GM12878 (cell line): ENCODE results near the gene MRTFB. TPM values are rescaled to one million over a fixed set of nuclear protein-coding genes. Genes with fewer than 3 reads are reported as not detected.
A peak's percentile ranks its signal among the peaks of the same experiment; 100 is the strongest.

ENCODE experiments used
- ATAC-seq: fragments of 200-7000 bp; cut with Tn5 transposase; 3 replicates; pipeline ENCODE4 v1.9.1; 2020; ENCODE audit warnings: mild to moderate bottlenecking, moderate library complexity
- BruUV-seq: library from RNA; stranded (reverse); fragments of 400-500 nt; replicated peaks from 2 replicates; lab custom pipeline; 2021; lab: Mats Ljungman, UMichigan
- CTCF ChIA-PET: fragments of 300-600 bp; sonication (Branson Sonifier 250); formaldehyde crosslinking; extraction: SDS; loops from one replicate; lab custom pipeline; 2021; ENCODE audit warnings: inconsistent platforms; lab: Yijun Ruan, JAX
- POLR2A ChIA-PET: fragments of 350-600 bp; formaldehyde crosslinking; extraction: SDS; loops from one replicate; lab custom pipeline; 2021; ENCODE audit warnings: inconsistent platforms; lab: Charles Lee
- RAD21 ChIA-PET: fragments of 300-600 bp; sonication (Branson Sonifier 250); formaldehyde crosslinking; loops from one replicate; lab custom pipeline; 2023; ENCODE audit warnings: antibody characterized with exemption; ENCODE audit not compliant: unreplicated experiment; lab: Charles Lee
- SMC1A ChIA-PET: fragments of 300-600 bp; sonication (Branson Sonifier 250); formaldehyde crosslinking; loops from one replicate; lab custom pipeline; 2023; ENCODE audit not compliant: unreplicated experiment, uncharacterized antibody; lab: Charles Lee
- DNase-seq: peaks from one replicate; pipeline ENCODE4 v3.0.0-alpha.2; 2011; ENCODE audit warnings: low read depth, low spot score
- FAIRE-seq: peaks from 3 replicates; lab custom pipeline; 2011; peaks lifted over from hg19 to GRCh38; lab: Jason Lieb, UNC
- H2AFZ ChIP-seq: 2 replicates; pipeline ENCODE4 v1.6.0; 2011; ENCODE audit warnings: low read depth, low read length, control low read depth; ENCODE audit not compliant: control insufficient read depth
- H3K27ac ChIP-seq: 2 replicates; pipeline ENCODE4 v1.5.1; 2011; ENCODE audit warnings: control low read depth; ENCODE audit not compliant: control insufficient read depth, insufficient read depth
- H3K27me3 ChIP-seq, 2 experiments: replicated peaks in 1 of 2; 2 replicates each; pipeline versions ENCODE4 v1.6.0 to v1.6.1; 2011; ENCODE audit warnings: low read length in 1 of 2; ENCODE audit not compliant: control insufficient read depth in 2 of 2, insufficient read depth in 2 of 2
- H3K36me3 ChIP-seq, 2 experiments: 2 replicates each; pipeline ENCODE4 v1.5.1; 2011; ENCODE audit warnings: low read length in 1 of 2; ENCODE audit not compliant: control insufficient read depth in 2 of 2, insufficient read depth in 2 of 2
- H3K4me1 ChIP-seq: 2 replicates; pipeline ENCODE4 v1.6.1; 2011; ENCODE audit warnings: mild to moderate bottlenecking, low read length, moderate library complexity, mixed read lengths; ENCODE audit not compliant: control insufficient read depth, insufficient read depth
- H3K4me2 ChIP-seq: 2 replicates; pipeline ENCODE4 v1.6.0; 2011; ENCODE audit warnings: control low read depth; ENCODE audit not compliant: control insufficient read depth, insufficient read depth
- H3K4me3 ChIP-seq: fragments of 200-600 bp; sonication (generic); 2 replicates; pipeline ENCODE4 v1.5.1; 2016
- H3K79me2 ChIP-seq: 2 replicates; pipeline ENCODE4 v1.6.0; 2011; ENCODE audit warnings: low read length; ENCODE audit not compliant: control insufficient read depth, insufficient read depth
- H3K9ac ChIP-seq: 2 replicates; pipeline ENCODE4 v1.8.0; 2011; ENCODE audit warnings: low read length, control low read depth, mixed read lengths; ENCODE audit not compliant: control insufficient read depth, insufficient read depth
- H3K9me3 ChIP-seq: replicated peaks from 3 replicates; pipeline ENCODE4 v1.5.1; 2011; ENCODE audit warnings: mild to moderate bottlenecking, low read length; ENCODE audit not compliant: control insufficient read depth, insufficient read depth
- H4K20me1 ChIP-seq: 2 replicates; pipeline ENCODE4 v1.6.0; 2011; ENCODE audit not compliant: control insufficient read depth, insufficient read depth
- GABPA ChIP-seq: IDR thresholded peaks from 2 replicates; pipeline ENCODE4 v1.6.1; 2014; ENCODE audit warnings: antibody characterized with exemption, low read depth, mild to moderate bottlenecking, inconsistent platforms
- NFYB ChIP-seq: IDR thresholded peaks from 2 replicates; pipeline ENCODE4 v1.6.1; 2011; ENCODE audit warnings: low read depth, mild to moderate bottlenecking, low read length, improper control_type of control experiment, moderate library complexity; ENCODE audit not compliant: insufficient read depth
- WGBS: methylation state at CpG from one replicate; pipeline ENCODE4 v1.1.6; 2016; ENCODE audit warnings: low lambda C conversion rate; ENCODE audit not compliant: insufficient replicate concordance, insufficient coverage; ENCODE audit errors: missing lambda C conversion rate; 5-methylcytosine and 5-hydroxymethylcytosine counted together
- in situ Hi-C: fragments of 300-500 bp; cut with MboI; formaldehyde crosslinking; loops from 9 replicates; pipeline ENCODE4 v1.14.3; 2018; ENCODE audit warnings: mixed read lengths
- intact Hi-C: fragments of 100-400 bp; cut with micrococcal nuclease; formaldehyde crosslinking; loops from one replicate; pipeline ENCODE4 v1.14.2; 2022; ENCODE audit not compliant: unreplicated experiment
- polyA plus RNA-seq, 11 experiments: library from polyadenylated mRNA; depleted of rRNA in 4 of 11; unstranded in 6 of 11; stranded (reverse) in 5 of 11; fragments of >200 nt; fragmentation: Nextera tagmentation in 4 of 11; fragmentation: Illumina TruSeq in 1 of 11; extraction: Ambion mirVana in 4 of 11; extraction: Trizol in 1 of 11; gene quantifications; 1 replicate in 1 of 11; 2 replicates in 10 of 11; pipeline versions ENCODE4 v1.2.1 to v1.2.3, GENCODE V29; 2011 to 2016; ENCODE audit warnings: inconsistent platforms in 2 of 11, missing spikeins in 2 of 11, low read depth in 1 of 11
- total RNA-seq, 4 experiments: library from RNA; depleted of rRNA in 3 of 4; stranded (reverse); fragments of >200 nt in 3 of 4; fragmentation: Illumina TruSeq in 1 of 4; extraction: Trizol in 1 of 4; gene quantifications; 2 replicates each; pipeline versions ENCODE4 v1.2.1 to v1.2.3, GENCODE V29; 2013 to 2021

MRTFB gene
- total and polyA plus RNA-seq, 10 of the 15 experiments (the other 5 are each of a cell fraction or from before 2014, with no cell fraction given) = 2.1 to 14.3 (median 8.0) TPM

GRCh38 chr16:14102925-14103720 lies 32.0 kb downstream of the MRTFB start:
- no TSS peak for BruUV-seq
- Histone ChIP-seq H3K27me3 (no peaks in the 10 kb centered on the region), H3K27ac (no peak overlapping the region), H3K9ac (no peak overlapping the region), H3K79me2 (peaks cover 2% of the 10 kb centered on the region; the same call in 1 of the 2 replicates), H3K9me3 (no peaks in the 10 kb centered on the region), H4K20me1 (no peaks in the 10 kb centered on the region), H3K4me3 (no peak overlapping the region), H3K4me1 (peaks cover 23% of the 10 kb centered on the region), H3K4me2 (no peak overlapping the region), H2AFZ (no peak overlapping the region), H3K36me3 (no peaks in the 10 kb centered on the region)
- ChIA-PET POLR2A (no interaction called here), SMC1A (interaction anchor here (1.0 to 5.3 kb wide), 4 partner anchors 10 to 60 kb away, joined by 4 to 25 read pairs (median 9); no protein-coding TSS in a partner anchor), CTCF (interaction anchor here (1.3 to 1.8 kb wide), 2 partner anchors 179 to 183 kb away, joined by 4 to 5 read pairs; partner anchors contain the start of gene ERCC4), RAD21 (interaction anchor here (0.8 to 1.2 kb wide), 3 partner anchors 18 to 179 kb away, joined by 3 to 4 read pairs (median 3); no protein-coding TSS in a partner anchor)
- DNase-seq (no peak), ATAC-seq (no peak), FAIRE-seq (no peak)
- WGBS = 92% methylated on average over 2 of the region's 2 CpGs
- intact Hi-C loops = no loop called here
- in situ Hi-C loops = no loop called here
- no peak for TF ChIP-seq NFYB

- no peak for DNase-seq
- in situ Hi-C loops = no loop called here
- no peaks in the 10 kb centered on the region for H4K20me1 ChIP-seq
- POLR2A ChIA-PET = interaction anchor here (1.0 kb wide), 1 partner anchor 7 kb away, joined by 3 read pairs; no protein-coding TSS in a partner anchor
- H3K9me3 ChIP-seq = no peaks in the 10 kb centered on the region
- H3K36me3 ChIP-seq = no peaks in the 10 kb centered on the region
- BruUV-seq = no TSS peak
- H2AFZ ChIP-seq = no peak overlapping the region
- RAD21 ChIA-PET = no interaction called here
- no peak overlapping the region for H3K9ac ChIP-seq
- H3K27ac ChIP-seq = peak overlapping the region; percentile 6; the same call in 1 of the 2 replicates
- TF ChIP-seq GABPA = no peak
- SMC1A ChIA-PET = interaction anchor here (2.3 to 5.3 kb wide), 3 partner anchors 11 to 17 kb away, joined by 8 to 25 read pairs (median 13); no protein-coding TSS in a partner anchor
- peak; percentile 77 for ATAC-seq
- CTCF ChIA-PET = interaction anchor here (1.8 kb wide), 1 partner anchor 180 kb away, joined by 5 read pairs; no protein-coding TSS in a partner anchor
- no peak overlapping the region for H3K4me3 ChIP-seq
- intact Hi-C loops = no loop called here
- peaks cover 2% of the 10 kb centered on the region; the same call in 1 of the 2 replicates for H3K79me2 ChIP-seq
- H3K4me2 ChIP-seq = peak overlapping the region; percentile 38; the same call in 1 of the 2 replicates
- H3K4me1 ChIP-seq = peaks cover 23% of the 10 kb centered on the region
- no peak for FAIRE-seq
- no peaks in the 10 kb centered on the region for H3K27me3 ChIP-seq
Observed at GRCh38 chr16:14104066-14104465, 32.9 kb downstream of the MRTFB start.
